ENCODE results near the gene PRKAG3. TPM values are rescaled to one million over a fixed set of nuclear protein-coding genes. Genes with fewer than 3 reads are reported as not detected.
A peak's percentile ranks its signal among the peaks of the same experiment; 100 is the strongest.

PRKAG3 gene
- total and polyA plus RNA-seq, 4 donors: 0.01 TPM; not detected in 3

DNA sequence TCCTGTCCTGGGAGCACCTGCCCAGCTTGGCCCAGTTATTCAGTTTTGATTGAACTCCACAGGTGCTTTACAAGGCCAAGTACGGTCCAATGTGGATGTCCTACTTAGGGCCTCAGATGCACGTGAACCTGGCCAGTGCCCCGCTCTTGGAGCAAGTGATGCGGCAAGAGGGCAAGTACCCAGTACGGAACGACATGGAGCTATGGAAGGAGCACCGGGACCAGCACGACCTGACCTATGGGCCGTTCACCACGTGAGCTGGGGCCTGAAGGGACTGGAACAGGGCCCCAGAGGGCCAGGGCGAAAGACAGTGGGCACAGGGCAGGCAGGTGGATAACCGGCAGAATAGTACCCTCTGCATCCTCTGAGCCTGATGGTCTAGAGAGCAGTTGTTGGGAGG, 22.1 kb downstream of the PRKAG3 start:
- peaks cover 0 to 10% (median 0%) of the 10 kb centered on the region in 5 donors for H3K4me1 ChIP-seq (ENCODE audit: control insufficient read depth in 5 of 5, insufficient read depth in 5 of 5, low read length in 5 of 5)
- WGBS, 2 donors: 94 to 97% methylated on average over 12 of the region's 12 CpGs
- DNase-seq (no peak), ATAC-seq (ENCODE audit: insufficient read depth, low FRiP score) (no peak)
- no peaks in the 10 kb centered on the region for H3K27me3 ChIP-seq (ENCODE audit: control insufficient read depth in 3 of 3, insufficient read depth in 3 of 3, low read length in 2 of 3)
- H3K9me3 ChIP-seq (ENCODE audit: control insufficient read depth in 4 of 4, insufficient read depth in 3 of 4, low read length in 3 of 4): peaks cover 0 to 5% (median 3%) of the 10 kb centered on the region in 4 donors
- no peak overlapping the region for H3K4me3 ChIP-seq
- H3K27ac ChIP-seq (ENCODE audit: low read depth in 1 of 2, low read length in 1 of 2): no peak overlapping the region
- TF ChIP-seq, protein P1, sequence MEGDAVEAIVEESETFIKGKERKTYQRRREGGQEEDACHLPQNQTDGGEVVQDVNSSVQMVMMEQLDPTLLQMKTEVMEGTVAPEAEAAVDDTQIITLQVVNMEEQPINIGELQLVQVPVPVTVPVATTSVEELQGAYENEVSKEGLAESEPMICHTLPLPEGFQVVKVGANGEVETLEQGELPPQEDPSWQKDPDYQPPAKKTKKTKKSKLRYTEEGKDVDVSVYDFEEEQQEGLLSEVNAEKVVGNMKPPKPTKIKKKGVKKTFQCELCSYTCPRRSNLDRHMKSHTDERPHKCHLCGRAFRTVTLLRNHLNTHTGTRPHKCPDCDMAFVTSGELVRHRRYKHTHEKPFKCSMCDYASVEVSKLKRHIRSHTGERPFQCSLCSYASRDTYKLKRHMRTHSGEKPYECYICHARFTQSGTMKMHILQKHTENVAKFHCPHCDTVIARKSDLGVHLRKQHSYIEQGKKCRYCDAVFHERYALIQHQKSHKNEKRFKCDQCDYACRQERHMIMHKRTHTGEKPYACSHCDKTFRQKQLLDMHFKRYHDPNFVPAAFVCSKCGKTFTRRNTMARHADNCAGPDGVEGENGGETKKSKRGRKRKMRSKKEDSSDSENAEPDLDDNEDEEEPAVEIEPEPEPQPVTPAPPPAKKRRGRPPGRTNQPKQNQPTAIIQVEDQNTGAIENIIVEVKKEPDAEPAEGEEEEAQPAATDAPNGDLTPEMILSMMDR (IDR thresholded peaks at IDR 0.05; ENCODE audit: control extremely low read depth, extremely low read depth): no peak
- H3K36me3 ChIP-seq (ENCODE audit: control insufficient read depth in 4 of 4, insufficient read depth in 4 of 4, low read length in 4 of 4): peaks cover 0 to 20% (median 13%) of the 10 kb centered on the region in 4 donors
- H3K9ac ChIP-seq (ENCODE audit: insufficient read depth in 1 of 2, low read length in 2 of 2): no peak overlapping the region

DNA sequence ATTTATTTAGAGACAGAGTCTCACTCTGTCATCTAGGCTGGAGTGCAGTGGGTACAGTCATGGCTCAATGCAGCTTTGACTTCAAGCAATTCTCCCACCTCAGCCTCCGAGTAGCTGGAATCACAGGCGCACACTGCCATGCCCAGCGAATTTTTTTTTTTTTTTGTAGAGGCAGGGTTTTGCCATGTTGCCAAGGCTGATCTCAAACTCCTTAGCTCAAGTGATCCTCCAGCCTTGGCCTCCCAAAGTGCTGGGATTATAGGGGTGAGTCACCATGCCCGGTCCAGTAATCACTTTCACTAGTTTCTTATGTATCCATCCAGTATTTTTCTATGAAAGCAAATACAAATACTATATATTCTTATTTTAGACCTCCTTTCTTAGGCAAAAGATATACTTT, 24.0 kb downstream of the PRKAG3 start:
- WGBS, 2 donors: 66 to 86% methylated on average over 4 of the region's 4 CpGs
- TF ChIP-seq, protein P1 (IDR thresholded peaks at IDR 0.05; ENCODE audit: control extremely low read depth, extremely low read depth): no peak
- H3K27ac ChIP-seq (ENCODE audit: low read depth in 1 of 2, low read length in 1 of 2): no peak overlapping the region
- no peak overlapping the region for H3K9ac ChIP-seq (ENCODE audit: insufficient read depth in 1 of 2, low read length in 2 of 2)
- peaks cover 0 to 6% (median 4%) of the 10 kb centered on the region in 4 donors for H3K36me3 ChIP-seq (ENCODE audit: control insufficient read depth in 4 of 4, insufficient read depth in 4 of 4, low read length in 4 of 4)
- no peak for DNase-seq
- no peak overlapping the region for H3K4me3 ChIP-seq
- peaks cover 0 to 12% (median 0%) of the 10 kb centered on the region in 5 donors for H3K4me1 ChIP-seq (ENCODE audit: control insufficient read depth in 5 of 5, insufficient read depth in 5 of 5, low read length in 5 of 5)
- ATAC-seq (ENCODE audit: insufficient read depth, low FRiP score): no peak
- peaks cover 0 to 6% (median 3%) of the 10 kb centered on the region in 4 donors for H3K9me3 ChIP-seq (ENCODE audit: control insufficient read depth in 4 of 4, insufficient read depth in 3 of 4, low read length in 3 of 4)
- no peaks in the 10 kb centered on the region for H3K27me3 ChIP-seq (ENCODE audit: control insufficient read depth in 3 of 3, insufficient read depth in 3 of 3, low read length in 2 of 3)

DNA sequence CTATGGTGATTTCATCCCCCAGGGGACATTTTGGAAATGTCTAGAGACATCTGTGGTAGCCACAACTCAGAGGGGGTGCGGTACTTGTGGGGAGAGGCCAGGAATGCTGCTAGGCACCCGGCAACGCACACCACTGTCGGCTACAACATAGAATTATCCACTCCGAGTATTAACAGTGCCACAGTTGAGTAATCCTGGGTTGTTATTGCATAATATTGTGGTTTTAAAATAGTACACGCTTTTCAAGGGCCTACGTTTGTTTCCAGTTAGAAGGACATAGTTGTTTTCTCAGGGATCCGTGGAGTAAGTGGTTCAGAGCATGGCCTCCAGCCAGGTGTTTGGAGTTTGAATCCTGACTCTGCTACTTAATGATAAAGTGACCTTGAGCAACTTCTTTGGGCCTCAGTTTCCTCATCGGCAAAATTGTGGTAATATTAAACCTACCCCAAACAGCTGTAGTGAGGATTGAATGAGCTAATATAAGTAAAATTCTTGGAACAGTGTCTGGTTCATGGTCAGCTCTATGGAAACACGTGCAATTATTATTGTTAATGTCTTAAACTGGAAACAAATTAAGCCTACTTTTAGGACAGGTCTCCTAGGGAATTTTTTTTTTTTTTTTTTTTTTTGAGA, 25.1 kb downstream of the PRKAG3 start:
- ATAC-seq (ENCODE audit: insufficient read depth, low FRiP score) (peak; percentile 84), DNase-seq (peak; percentile 71 to 93 (median 85))
- H3K27me3 ChIP-seq (ENCODE audit: control insufficient read depth in 3 of 3, insufficient read depth in 3 of 3, low read length in 2 of 3): no peaks in the 10 kb centered on the region
- H3K9me3 ChIP-seq (ENCODE audit: control insufficient read depth in 4 of 4, insufficient read depth in 3 of 4, low read length in 3 of 4): peaks cover 0 to 6% (median 3%) of the 10 kb centered on the region in 4 donors
- peak overlapping the region in 1 of 2 donors; percentile 8 for H3K9ac ChIP-seq (ENCODE audit: insufficient read depth in 1 of 2, low read length in 2 of 2)
- TF ChIP-seq, protein P1 (IDR thresholded peaks at IDR 0.05; ENCODE audit: control extremely low read depth, extremely low read depth): no peak
- H3K4me3 ChIP-seq: no peak overlapping the region
- H3K36me3 ChIP-seq (ENCODE audit: control insufficient read depth in 4 of 4, insufficient read depth in 4 of 4, low read length in 4 of 4): no peaks in the 10 kb centered on the region
- H3K27ac ChIP-seq (ENCODE audit: low read depth in 1 of 2, low read length in 1 of 2): peak overlapping the region; percentile 18 to 85
- peaks cover 0 to 16% (median 1%) of the 10 kb centered on the region in 5 donors for H3K4me1 ChIP-seq (ENCODE audit: control insufficient read depth in 5 of 5, insufficient read depth in 5 of 5, low read length in 5 of 5)
- WGBS, 2 donors: 16 to 28% methylated on average over 10 of the region's 10 CpGs
